Right atrium auricular region (tissue), 2 donors: Measurements from ENCODE around the gene ZNF554. TPM values are rescaled to one million over a fixed set of nuclear protein-coding genes. Genes with fewer than 3 reads are reported as not detected.
"Not testable (repeated sequence)": the region's sequence is repeated elsewhere in the genome, so short reads cannot be mapped to it uniquely, and the experiment has no call there.

Experiments
- DNase-seq: peaks from one replicate; pipeline ENCODE4 v3.0.0-alpha.2; 2019; ENCODE audit warnings: low spot score
- H3K27ac ChIP-seq, 2 donors: fragments of 200-600 bp; sonication (generic); 1 replicate in 1 of 2; 2 replicates in 1 of 2; pipeline ENCODE4 v1.5.1; 2016 to 2019
- H3K27me3 ChIP-seq, 2 donors: fragments of 200-600 bp; sonication (generic); one replicate each; pipeline versions ENCODE4 v1.5.1 to v1.6.0; 2017 to 2019
- H3K36me3 ChIP-seq: fragments of 200-600 bp; sonication (generic); one replicate; pipeline ENCODE4 v1.5.1; 2016
- H3K4me1 ChIP-seq, 2 donors: fragments of 200-600 bp; sonication (generic); one replicate each; pipeline versions ENCODE4 v1.5.1 to v1.6.0; 2017 to 2019
- H3K4me3 ChIP-seq, 2 donors: fragments of 200-600 bp; sonication (generic); 1 replicate in 1 of 2; 2 replicates in 1 of 2; pipeline ENCODE4 v1.5.1; 2017 to 2019; ENCODE audit warnings: mild to moderate bottlenecking in 1 of 2, moderate library complexity in 1 of 2
- H3K9me3 ChIP-seq, 2 donors: fragments of 200-600 bp; sonication (generic); one replicate each; pipeline ENCODE4 v1.5.1; 2019
- CTCF ChIP-seq, 2 donors: fragments of 200-600 bp; sonication (generic); IDR thresholded peaks; one replicate each; pipeline ENCODE4 v1.5.1; 2019; ENCODE audit warnings: antibody characterized with exemption in 2 of 2
- total RNA-seq, 2 donors: library from RNA; depleted of rRNA; stranded (reverse); fragments of >200 nt; gene quantifications; one replicate each; pipeline ENCODE4 v1.1.0, GENCODE V29; 2016

The ZNF554 gene
- total RNA-seq, 2 donors from 2014 or later: 3.5 to 6.0 TPM

- H3K27me3 ChIP-seq: no peaks in the 10 kb centered on the region
- no peaks in the 10 kb centered on the region for H3K9me3 ChIP-seq
- DNase-seq: no peak
- H3K4me3 ChIP-seq: no peak overlapping the region
- peaks cover 0 to 9% of the 10 kb centered on the region in 2 donors for H3K4me1 ChIP-seq
- TF ChIP-seq CTCF (IDR thresholded peaks at IDR 0.05): no peak
- no peak overlapping the region for H3K27ac ChIP-seq
- H3K36me3 ChIP-seq: peaks cover 13% of the 10 kb centered on the region
These were observed 29.5 kb upstream of the ZNF554 start for GRCh38 chr19:2790194-2790556.

GRCh38 chr19:2790557-2791271, 29.0 kb upstream of the ZNF554 start:
- no peak for TF ChIP-seq CTCF (IDR thresholded peaks at IDR 0.05)
- Histone ChIP-seq H3K4me1 (peaks cover 0 to 6% of the 10 kb centered on the region in 2 donors), H3K27me3 (no peaks in the 10 kb centered on the region), H3K9me3 (no peaks in the 10 kb centered on the region), H3K4me3 (no peak overlapping the region), H3K27ac (peak overlapping the region; percentile 74 to 75), H3K36me3 (peaks cover 16% of the 10 kb centered on the region)
- no peak for DNase-seq

GRCh38 chr19:2791440-2791839, 28.2 kb upstream of the ZNF554 start:
- Histone ChIP-seq H3K27me3 (no peaks in the 10 kb centered on the region), H3K9me3 (no peaks in the 10 kb centered on the region), H3K27ac (peak overlapping the region; percentile 74 to 75), H3K4me3 (no peak overlapping the region), H3K36me3 (peaks cover 16% of the 10 kb centered on the region), H3K4me1 (peaks cover 0 to 6% of the 10 kb centered on the region in 2 donors)
- no peak for DNase-seq
- TF ChIP-seq CTCF (IDR thresholded peaks at IDR 0.05): no peak

GRCh38 chr19:2791876-2792275, 27.8 kb upstream of the ZNF554 start:
- H3K4me3 ChIP-seq: no peak overlapping the region
- TF ChIP-seq CTCF (IDR thresholded peaks at IDR 0.05): no peak
- H3K36me3 ChIP-seq: peaks cover 16% of the 10 kb centered on the region
- H3K27ac ChIP-seq: peak overlapping the region; percentile 74 to 75
- peaks cover 0 to 8% of the 10 kb centered on the region in 2 donors for H3K4me1 ChIP-seq
- DNase-seq: no peak
- no peaks in the 10 kb centered on the region for H3K9me3 ChIP-seq
- H3K27me3 ChIP-seq: no peaks in the 10 kb centered on the region

GRCh38 chr19:2792666-2793065, 27.0 kb upstream of the ZNF554 start:
- peak overlapping the region; percentile 74 to 75 for H3K27ac ChIP-seq
- peaks cover 16% of the 10 kb centered on the region for H3K36me3 ChIP-seq
- not testable (repeated sequence) for DNase-seq, H3K4me3 ChIP-seq, H3K27me3 ChIP-seq, H3K9me3 ChIP-seq
- peaks cover 0 to 10% of the 10 kb centered on the region in 2 donors for H3K4me1 ChIP-seq

- no peak for DNase-seq
- H3K36me3 ChIP-seq: peaks cover 16% of the 10 kb centered on the region
- no peak overlapping the region for H3K27ac ChIP-seq
- no peaks in the 10 kb centered on the region for H3K9me3 ChIP-seq
- no peaks in the 10 kb centered on the region for H3K27me3 ChIP-seq
- H3K4me1 ChIP-seq: peaks cover 0 to 15% of the 10 kb centered on the region in 2 donors
- no peak for TF ChIP-seq CTCF (IDR thresholded peaks at IDR 0.05)
- H3K4me3 ChIP-seq: no peak overlapping the region
These were observed 26.5 kb upstream of the ZNF554 start for GRCh38 chr19:2793126-2793525.
